H1 (cell line): Measurements from ENCODE around the gene ENPP5.

Source experiments
- BACH1 ChIP-seq: IDR thresholded peaks from 2 replicates; pipeline ENCODE4 v1.6.1; 2012; ENCODE audit warnings: low read length, improper control_type of control experiment
- CTBP2 ChIP-seq: IDR thresholded peaks from 2 replicates; pipeline ENCODE4 v1.7.0; 2011; ENCODE audit warnings: borderline replicate concordance, mild to moderate bottlenecking, moderate library complexity, mixed read lengths, low read length; ENCODE audit not compliant: insufficient read depth, insufficient read length
- CTCF ChIP-seq, 3 experiments: IDR thresholded peaks; 1 replicate in 2 of 3; 2 replicates in 1 of 3; pipeline versions ENCODE4 v1.5.1 to v1.6.1; 2011; ENCODE audit warnings: low read length in 3 of 3, mild to moderate bottlenecking in 3 of 3, inconsistent platforms in 2 of 3, low read depth in 1 of 3, moderate library complexity in 1 of 3; ENCODE audit not compliant: insufficient read depth in 1 of 3; ENCODE audit errors: control extremely low read depth in 1 of 3
- EZH2 ChIP-seq: fragments of 200-600 bp; sonication (generic); IDR thresholded peaks from 2 replicates; pipeline ENCODE4 v1.7.1; 2012; ENCODE audit warnings: low read depth, mild to moderate bottlenecking, moderate library complexity, low read length, inconsistent platforms; ENCODE audit not compliant: severe bottlenecking
- RAD21 ChIP-seq, 2 experiments: IDR thresholded peaks in 1 of 2; conservative IDR thresholded peaks in 1 of 2; 2 replicates each; pipeline ENCODE4 v1.6.1; 2011; ENCODE audit warnings: low read depth in 2 of 2, low read length in 2 of 2, improper control_type of control experiment in 1 of 2, inconsistent platforms in 1 of 2, mild to moderate bottlenecking in 1 of 2, moderate library complexity in 1 of 2
- RFX5 ChIP-seq: IDR thresholded peaks from 2 replicates; pipeline ENCODE4 v1.6.1; 2011; ENCODE audit warnings: low read depth, low read length, improper control_type of control experiment, borderline replicate concordance
- RNF2 ChIP-seq: fragments of 200-900, 300-1000 bp; sonication (generic); IDR thresholded peaks from 2 replicates; pipeline ENCODE4 v1.7.1; 2016; ENCODE audit warnings: borderline replicate concordance, low read depth, mild to moderate bottlenecking, antibody characterized with exemption, low read length; ENCODE audit not compliant: poor library complexity, severe bottlenecking; ENCODE audit errors: missing control alignments
- RXRA ChIP-seq: IDR thresholded peaks from 2 replicates; pipeline ENCODE4 v1.6.1; 2011; ENCODE audit warnings: low read depth, mild to moderate bottlenecking, low read length, moderate library complexity; ENCODE audit not compliant: insufficient read depth
- SP2 ChIP-seq: IDR thresholded peaks from 2 replicates; pipeline ENCODE4 v1.6.1; 2012; ENCODE audit warnings: mild to moderate bottlenecking, low read length, inconsistent platforms
- SUZ12 ChIP-seq: fragments of 200-600 bp; sonication (generic); IDR thresholded peaks from 2 replicates; pipeline ENCODE4 v1.6.1; 2012; ENCODE audit warnings: mild to moderate bottlenecking, inconsistent platforms, low read length, moderate library complexity, mixed read lengths

GRCh38 chr6:46156701-46157100 lies 14.1 kb downstream of the ENPP5 start:
- TF ChIP-seq RAD21 (IDR thresholded peaks at IDR 0.05 in 1 of 2, conservative IDR thresholded peaks at IDR 0.05 in 1 of 2; ENCODE audit: low read depth in 2 of 2, low read length in 2 of 2) (no peak), RNF2 (no peak), EZH2 (no peak), BACH1 (no peak), CTCF (IDR thresholded peaks at IDR 0.05; ENCODE audit: control extremely low read depth in 1 of 3, insufficient read depth in 1 of 3, low read depth in 1 of 3, low read length in 3 of 3) (no peak), SUZ12 (no peak), SP2 (no peak), RXRA (no peak), RFX5 (no peak), CTBP2 (no peak)
